Measurements from ENCODE around the gene SLC38A1.

DNA sequence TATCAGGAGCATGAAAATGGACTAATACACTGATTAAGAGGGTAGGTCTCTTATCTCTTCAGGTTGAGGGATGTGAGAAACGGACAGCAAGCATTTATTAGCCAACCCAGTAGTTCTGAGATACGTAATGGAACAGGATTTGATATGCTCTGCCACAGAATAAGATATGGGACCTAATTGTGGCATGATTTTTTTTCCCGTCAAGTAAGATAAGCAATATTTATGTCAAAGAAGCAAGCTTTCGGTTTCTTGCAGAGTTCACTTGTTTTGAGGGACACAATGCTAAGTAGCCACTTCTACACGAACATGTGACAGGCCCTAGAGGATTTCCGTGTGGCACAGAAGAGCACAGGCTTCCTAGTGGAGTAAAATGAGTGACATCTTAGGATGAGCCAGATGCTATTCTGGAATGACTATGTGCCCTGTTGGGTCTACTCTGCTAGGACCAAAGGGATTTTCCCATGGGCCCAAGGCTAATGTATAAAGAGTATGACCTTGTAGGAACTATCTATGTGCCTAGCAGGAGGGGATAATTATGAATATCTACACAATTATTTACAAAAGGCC, 57.9 kb downstream of the SLC38A1 start:
- TF ChIP-seq POLR2A (IDR thresholded peaks at IDR 0.05), result no peak
- TF ChIP-seq, protein P1, sequence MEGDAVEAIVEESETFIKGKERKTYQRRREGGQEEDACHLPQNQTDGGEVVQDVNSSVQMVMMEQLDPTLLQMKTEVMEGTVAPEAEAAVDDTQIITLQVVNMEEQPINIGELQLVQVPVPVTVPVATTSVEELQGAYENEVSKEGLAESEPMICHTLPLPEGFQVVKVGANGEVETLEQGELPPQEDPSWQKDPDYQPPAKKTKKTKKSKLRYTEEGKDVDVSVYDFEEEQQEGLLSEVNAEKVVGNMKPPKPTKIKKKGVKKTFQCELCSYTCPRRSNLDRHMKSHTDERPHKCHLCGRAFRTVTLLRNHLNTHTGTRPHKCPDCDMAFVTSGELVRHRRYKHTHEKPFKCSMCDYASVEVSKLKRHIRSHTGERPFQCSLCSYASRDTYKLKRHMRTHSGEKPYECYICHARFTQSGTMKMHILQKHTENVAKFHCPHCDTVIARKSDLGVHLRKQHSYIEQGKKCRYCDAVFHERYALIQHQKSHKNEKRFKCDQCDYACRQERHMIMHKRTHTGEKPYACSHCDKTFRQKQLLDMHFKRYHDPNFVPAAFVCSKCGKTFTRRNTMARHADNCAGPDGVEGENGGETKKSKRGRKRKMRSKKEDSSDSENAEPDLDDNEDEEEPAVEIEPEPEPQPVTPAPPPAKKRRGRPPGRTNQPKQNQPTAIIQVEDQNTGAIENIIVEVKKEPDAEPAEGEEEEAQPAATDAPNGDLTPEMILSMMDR (IDR thresholded peaks at IDR 0.05), result no peak
